CD4-positive, alpha-beta T cell treated with Interleukin-4 for 4 hours (primary cell): ENCODE data around the gene HNRNPUL2.
A peak's percentile ranks its signal among the peaks of the same experiment; 100 is the strongest.
"Not testable (repeated sequence)": the region's sequence is repeated elsewhere in the genome, so short reads cannot be mapped to it uniquely, and the experiment has no call there.

Experiments used
- DNase-seq: peaks from one replicate; pipeline ENCODE4 v3.0.0-alpha.2; 2020

Gene HNRNPUL2

DNA sequence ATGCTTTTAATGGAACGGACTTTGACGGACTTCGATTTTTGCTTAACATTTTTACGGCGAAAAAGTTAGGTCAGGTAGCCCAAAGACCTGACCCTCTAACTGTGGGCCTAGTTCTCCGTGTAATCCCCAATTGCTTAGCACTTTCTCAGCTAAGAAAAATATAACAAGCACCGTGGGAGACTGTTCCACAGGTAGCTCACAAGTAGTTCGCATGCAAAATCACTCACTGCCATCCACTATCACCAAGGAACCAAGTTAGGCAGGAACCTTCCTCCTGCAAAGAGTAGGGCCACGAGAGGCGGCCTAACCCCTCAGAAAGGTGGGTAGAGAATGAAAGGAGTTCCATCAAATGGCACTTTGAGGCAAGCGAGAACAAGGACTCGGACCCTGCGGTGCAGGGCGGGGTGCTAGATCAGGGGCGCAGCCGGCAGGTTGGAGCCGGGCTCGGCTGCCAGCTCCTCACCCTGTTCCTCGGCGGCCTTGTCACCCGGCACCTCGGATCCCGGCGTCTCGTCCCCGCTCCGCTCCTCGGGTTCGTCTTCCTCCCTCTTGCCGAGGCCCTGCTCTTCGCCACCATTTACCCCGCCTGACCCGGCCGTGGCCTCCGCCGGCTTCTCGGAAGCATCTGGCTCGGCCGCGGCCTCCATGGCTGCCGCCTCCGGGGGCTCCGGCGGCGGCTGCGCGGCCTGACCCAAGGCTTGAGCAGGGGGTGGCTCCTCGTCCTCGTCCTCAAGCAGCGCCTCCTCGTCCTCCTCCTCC, 922 bp downstream of the HNRNPUL2 start:
- DNase-seq: no peak

DNA sequence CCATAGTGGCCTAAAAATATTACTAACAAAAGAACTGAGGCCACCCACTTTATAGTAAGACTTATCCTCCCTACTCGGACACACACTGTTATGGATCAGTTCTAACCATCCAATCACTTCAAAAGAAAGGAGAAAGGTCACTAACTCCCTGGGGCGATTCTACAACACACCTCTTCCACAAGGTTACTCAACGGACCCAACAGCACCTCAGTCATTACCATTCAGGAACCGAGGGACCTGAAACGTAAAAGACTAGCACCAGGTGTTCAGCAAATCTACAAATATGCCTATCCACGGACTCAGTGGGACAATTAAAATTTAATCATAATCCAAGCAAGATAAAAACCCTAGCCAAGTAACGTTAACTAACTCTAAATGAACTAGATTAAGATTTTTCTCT, 1.6 kb downstream of the HNRNPUL2 start:
- no peak for DNase-seq

DNA sequence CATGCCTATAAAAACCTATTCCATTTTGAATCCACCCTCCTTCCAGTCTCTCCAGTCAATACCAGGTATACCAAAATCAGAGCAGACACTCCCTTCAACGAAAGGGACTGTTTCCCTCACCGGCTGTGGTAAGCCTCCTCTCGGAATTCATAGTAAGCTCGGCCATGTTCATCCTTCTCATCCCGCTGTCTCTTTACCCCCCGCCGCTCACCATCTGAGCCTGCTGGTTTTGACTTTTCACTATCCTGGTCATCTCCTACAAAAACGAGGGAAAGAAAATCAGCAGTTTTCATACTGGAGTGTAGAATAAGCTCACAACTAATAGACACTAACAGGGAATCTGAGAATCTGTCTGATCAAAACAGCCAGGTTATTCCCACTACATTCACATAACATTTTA, 3.1 kb downstream of the HNRNPUL2 start:
- DNase-seq: no peak

DNA sequence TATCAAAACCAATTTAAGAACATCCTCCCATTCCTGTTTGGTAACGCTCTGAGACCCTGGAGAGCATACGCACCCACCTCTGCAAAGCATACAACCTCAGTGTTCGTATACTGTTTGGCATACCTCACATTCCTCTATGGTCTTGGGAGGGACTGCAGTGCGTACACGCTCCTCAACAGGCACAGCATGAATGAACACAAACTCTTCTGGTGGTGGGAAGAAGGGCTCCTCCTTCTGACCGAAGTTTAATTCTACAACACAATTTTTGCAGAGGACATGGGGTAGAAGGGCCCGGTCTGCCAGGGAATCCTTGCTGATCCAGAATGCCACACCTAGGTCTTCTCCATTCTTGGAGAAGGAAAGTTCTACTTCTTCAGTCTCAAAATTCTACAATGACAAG, 5.3 kb downstream of the HNRNPUL2 start:
- no peak for DNase-seq

DNA sequence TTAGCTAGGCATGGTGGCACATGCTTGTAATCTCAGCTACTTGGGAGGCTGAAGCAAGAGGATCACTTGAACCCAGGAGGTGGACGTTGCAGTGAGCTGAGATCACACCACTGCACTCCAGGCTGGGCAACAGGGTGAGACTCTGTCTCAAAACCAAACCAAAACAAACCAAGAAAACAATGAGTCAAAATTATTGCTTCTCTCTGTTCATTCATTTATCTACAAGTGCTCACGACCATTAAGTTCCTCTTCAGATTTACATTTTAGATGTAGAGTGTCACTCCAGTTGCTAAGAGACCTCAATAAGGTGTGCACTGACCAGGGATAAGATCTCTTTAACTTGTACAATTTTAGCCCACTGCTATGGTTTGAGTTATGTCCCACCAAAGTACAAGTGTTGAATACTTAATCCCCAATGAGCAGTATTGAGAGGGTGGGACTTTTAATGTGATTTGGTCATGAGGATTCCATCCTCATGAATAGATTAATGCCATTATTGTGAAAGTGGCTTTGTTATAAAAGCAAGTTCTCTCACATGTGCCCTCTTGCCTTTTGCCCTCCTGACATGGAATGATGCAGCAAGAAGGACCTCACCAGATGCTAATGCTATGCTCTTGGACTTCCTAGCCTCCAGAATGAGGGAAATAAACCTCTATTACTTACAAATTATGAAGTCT, 7.8 kb downstream of the HNRNPUL2 start:
- no peak for DNase-seq

DNA sequence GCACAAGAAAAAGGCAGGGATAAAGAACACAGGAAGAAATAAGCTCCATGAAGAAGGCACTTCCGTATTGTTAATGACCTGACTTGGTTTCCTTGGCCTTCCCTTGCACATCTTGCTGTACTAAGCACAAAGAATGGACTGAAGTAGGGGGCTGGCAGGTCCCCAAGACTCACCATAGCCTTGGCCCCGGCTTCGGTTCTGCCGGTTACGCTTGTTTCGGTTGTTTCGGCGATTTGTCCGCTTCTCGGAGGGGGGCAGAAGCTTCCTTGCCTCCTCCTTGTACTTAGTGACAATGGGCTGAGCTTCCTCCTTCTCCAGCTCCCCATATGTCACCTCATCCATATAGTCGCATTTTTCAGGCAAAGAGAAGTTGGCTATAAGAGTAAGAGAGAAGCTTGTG, 10.4 kb downstream of the HNRNPUL2 start:
- DNase-seq: no peak

DNA sequence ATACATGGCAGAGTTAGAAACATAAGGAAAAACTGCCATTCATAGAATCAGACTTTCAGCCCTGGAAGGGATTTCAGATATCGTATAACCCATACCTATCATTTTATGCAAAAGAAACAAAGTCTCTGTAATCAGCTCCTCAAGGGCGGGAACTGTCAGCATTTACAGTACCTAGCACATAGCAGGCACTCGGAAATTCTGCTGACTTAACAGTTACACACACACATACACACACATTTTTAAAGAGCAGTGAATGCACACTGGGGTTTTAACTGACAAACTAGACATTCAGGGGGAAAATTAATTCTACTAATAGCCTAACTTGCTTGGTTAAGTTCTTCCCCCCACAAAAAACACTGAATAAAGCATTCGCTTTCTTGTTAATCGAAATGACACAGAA, 11.1 kb downstream of the HNRNPUL2 start:
- DNase-seq: no peak

DNA sequence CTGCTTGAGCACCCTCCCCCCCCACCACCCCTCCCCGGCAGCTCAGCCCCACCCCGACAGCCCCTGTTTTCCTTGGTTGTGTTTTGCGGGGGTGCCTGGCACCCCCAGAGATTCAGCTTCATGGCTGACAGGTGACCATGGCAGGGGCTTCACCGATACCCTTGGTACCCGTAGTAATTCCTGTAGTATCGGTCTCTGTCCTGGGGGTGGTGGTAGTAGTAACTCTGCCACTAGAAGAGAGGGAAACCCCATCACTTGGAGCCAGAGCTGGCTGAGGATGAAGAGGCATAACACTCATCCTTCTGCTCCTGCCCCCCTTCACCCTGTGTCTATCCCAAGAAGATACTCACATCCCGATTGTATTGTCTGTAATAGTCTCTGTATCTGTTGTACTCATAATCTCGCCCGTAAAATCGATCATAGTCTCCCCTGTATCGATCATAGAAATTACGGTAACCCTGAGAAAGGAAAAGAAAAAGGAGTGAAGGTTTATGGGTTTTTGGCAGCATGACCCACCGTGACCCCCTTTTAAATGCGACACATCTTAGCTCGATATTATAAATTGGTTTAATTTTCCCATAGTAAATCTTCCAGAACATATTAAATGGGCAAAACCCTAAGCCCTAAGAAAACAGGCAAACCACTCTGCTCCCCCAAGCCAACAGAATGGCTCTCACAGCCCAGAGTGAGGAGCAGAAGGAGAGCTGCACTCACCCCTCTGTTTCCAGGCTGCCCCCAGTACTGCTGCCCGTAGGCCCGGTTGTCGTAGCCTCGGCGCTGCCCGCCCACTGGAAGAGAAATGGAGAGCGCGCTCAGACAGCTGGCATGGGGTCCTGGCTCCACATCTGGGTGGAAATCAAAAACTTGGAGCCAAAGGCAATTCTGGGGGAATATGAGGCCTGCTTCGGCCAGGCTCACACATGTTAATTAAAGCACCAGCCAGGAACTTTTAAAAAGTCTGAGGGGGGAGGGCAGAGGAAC, 11.8 kb downstream of the HNRNPUL2 start:
- DNase-seq: no peak

DNA sequence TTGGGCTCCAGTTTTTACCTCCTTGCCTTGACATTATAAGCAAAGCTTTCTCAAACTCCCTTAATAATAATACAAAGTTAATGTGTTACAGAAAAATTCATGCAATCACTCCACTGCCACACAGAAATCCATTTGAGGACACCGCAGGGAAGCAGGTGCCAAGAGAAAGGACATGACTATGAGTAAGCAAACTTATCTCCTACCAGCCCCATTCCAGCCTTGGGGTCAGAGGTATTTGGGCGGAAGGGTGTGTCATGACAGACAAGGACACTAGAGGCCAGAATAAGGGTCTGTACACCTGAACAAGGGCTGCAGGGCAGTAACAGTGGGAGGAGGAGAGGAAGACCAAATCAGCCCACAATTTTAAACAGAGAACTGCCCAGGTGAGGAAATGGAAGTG, 13.9 kb downstream of the HNRNPUL2 start:
- no peak for DNase-seq

DNA sequence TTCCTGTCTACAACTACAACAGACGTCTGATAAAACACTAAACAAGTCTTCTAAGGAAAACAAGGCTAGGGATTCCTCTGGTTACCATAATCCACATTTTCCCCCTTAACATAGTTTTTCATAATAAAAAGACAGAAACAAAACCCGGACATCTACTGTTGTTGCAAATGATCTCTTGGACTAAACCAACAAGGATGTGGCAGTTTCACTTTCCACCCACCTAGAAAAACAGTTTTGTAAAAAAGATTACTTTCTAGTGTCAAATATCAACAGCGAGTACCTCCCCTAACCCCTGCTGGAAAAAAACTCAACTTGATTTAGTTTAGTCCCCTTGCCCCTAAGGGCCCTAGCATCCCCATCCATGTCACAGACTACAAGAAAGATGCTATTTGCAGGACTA, 14.4 kb downstream of the HNRNPUL2 start:
- peak; percentile 38 for DNase-seq

DNA sequence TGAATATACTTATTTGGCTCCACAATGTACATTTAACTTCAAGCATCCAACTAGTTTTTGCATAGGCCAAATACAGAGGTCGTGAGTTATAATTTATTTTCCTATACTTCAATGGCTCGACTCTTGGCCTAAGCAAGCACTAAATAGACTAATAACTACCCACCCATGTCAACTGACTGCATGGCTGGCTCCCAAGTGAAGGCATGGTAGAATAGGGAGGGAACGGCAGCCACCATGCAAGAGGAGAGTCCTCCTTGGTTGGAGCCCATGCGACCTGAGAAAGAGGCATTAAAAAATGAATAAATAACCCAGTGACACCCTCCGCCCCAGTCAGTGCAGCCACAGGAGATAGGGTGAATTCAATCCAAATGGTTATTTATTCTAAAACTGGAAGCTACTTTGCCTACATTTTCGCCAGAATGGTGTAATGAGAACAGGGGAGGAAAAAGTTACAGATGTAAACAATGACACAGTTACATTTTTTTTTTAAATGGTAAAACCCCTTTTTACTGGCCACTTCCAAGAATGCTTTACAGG, 14.9 kb downstream of the HNRNPUL2 start:
- DNase-seq: no peak

DNA sequence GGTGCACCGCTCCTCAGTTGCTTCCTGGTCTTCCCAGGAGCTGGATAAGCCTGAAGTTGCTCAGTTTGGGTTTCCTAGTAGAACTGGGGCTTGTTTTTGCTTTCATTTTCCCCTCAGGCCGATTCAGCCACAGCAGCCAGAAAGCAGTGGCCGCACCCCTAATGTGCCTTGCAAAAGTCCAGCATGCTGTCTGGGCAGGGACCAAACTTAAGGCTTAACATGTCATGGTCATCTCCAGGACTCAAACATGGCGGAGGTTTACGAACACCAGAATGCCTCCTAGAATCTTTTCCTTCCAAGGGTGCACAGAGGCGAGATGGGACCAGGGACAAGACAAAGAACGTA, 17.3 kb downstream of the HNRNPUL2 start:
- DNase-seq: no peak

DNA sequence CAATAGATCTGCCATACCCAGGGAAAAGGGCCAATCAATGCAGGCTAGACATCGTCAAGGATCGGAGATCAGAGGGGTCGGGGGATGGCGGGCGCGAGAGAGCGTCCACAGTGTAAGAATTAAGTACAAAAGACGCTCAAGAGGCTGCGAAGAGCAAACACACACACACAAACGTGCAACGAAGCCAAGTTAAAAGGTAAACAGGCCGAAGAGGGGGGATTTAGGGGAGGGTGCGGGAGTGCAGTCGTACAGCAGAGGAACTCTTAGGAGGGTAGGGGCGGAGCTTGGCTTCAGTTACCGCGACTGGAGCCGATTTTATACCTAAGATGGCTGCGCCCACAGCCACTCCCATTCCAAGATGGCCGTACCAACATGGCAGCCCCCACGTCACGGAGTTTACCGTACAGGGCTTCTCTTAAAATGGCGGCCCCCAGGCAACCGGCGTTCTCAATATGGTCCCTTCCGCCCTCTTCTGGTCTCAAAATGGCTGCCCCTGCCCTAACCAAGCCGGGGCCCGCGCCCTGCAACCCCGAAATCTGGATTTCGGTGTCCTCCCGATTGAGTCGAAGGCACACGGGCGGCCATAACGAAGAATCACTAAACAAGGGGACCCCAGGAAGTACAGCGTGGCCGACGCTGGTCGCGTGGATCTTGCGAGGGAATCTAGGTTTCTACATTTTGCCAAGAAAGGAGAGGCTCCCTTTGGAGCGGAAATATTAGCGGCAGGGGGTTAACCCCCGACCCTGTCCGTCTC, 17.8 kb downstream of the HNRNPUL2 start:
- peak; percentile 98 for DNase-seq

DNA sequence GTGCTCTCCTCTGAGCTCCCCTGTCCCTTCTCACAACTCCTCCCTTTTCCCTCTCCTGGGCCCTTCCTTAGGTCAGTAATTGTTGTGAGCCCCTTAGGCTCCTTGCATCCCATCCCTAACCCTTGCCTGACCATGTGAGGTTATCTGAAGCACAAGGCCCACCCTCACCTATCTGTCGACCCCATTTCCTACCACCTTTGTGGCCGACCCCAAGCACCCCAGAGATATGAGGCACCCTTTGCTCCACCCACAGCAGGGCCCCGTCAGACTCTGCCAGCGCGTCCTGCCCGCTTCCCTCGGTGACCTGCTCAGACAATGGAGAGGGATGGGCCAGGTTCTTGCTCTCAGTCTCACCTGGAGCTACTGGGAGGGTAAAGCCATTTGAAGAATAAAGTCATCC, 18.5 kb downstream of the HNRNPUL2 start:
- DNase-seq: peak; percentile 42

DNA sequence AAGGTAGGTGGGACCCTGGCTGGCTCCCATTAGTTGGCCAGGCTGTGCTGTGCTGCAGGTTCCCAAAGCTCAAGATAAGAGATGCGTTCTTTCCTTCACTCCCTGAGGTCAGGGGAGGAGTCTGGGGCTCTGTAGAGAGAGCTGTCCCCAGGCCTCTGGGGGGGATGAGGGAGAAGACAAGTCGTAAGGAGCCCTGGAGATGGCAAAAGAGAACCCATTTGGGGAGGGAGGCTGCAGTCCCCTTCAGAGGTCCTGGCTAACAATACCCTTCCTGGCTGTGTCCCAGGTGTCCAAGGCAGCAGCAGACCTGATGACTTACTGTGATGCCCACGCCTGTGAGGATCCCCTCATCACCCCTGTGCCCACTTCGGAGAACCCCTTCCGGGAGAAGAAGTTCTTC, 18.9 kb downstream of the HNRNPUL2 start:
- DNase-seq: no peak

DNA sequence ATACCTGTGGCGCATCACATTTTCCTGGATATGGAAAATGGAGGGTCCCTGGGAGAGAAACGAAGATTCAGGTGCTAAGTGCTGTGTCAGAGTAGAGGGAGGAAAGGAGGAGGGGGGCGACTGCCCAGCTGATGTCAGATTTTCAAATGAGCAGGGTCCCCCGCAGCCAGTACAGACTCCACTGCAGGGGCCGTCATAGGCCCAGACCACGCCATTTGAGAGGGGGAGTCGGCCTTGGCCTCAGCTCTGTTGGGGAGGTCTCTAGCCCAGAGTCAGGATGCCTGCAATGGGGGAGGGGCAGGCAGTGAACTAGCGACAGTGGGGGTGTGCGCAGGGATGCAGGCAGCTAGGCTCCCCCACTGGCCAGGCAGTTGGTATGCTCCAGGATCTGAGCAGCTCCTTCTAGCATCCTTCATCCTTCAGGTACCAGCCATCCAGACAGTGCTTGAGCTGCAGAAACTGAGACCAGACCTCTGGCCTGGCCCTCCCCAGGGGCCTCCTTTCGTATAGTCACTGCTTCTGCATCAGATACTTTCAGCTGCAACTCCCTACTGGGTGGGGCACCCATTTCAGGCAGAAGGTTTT, 19.9 kb downstream of the HNRNPUL2 start, which contains the start of the genes BSCL2 and GNG3:
Gene BSCL2, minus strand, starts transcription at position 148 of the 585 bp plus-strand sequence. CDS start 229 bp downstream, outside the sequence.
Gene GNG3, plus strand, starts transcription at position 400 of the 585 bp plus-strand sequence. CDS start 620 bp downstream, outside the sequence.
- DNase-seq: no peak

DNA sequence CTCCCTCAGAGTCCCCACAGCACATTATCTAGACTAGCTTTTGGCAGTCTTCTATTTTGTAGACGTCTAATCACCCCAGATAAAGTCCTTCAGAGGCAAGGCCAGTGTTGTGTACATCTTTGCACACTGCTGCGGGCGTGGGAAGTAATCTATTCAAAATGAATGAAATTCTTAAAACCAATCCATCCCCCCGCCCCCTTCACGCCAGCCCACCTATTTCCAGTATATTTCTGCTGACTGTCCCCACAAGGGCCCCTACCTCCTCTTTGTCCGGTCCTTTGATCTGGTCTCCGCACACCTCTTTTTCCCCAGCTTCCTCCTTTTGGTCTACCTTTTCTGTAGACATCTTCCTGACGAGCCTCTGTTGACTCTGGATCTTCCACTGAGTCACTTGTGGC, 20.4 kb downstream of the HNRNPUL2 start:
- DNase-seq: no peak

DNA sequence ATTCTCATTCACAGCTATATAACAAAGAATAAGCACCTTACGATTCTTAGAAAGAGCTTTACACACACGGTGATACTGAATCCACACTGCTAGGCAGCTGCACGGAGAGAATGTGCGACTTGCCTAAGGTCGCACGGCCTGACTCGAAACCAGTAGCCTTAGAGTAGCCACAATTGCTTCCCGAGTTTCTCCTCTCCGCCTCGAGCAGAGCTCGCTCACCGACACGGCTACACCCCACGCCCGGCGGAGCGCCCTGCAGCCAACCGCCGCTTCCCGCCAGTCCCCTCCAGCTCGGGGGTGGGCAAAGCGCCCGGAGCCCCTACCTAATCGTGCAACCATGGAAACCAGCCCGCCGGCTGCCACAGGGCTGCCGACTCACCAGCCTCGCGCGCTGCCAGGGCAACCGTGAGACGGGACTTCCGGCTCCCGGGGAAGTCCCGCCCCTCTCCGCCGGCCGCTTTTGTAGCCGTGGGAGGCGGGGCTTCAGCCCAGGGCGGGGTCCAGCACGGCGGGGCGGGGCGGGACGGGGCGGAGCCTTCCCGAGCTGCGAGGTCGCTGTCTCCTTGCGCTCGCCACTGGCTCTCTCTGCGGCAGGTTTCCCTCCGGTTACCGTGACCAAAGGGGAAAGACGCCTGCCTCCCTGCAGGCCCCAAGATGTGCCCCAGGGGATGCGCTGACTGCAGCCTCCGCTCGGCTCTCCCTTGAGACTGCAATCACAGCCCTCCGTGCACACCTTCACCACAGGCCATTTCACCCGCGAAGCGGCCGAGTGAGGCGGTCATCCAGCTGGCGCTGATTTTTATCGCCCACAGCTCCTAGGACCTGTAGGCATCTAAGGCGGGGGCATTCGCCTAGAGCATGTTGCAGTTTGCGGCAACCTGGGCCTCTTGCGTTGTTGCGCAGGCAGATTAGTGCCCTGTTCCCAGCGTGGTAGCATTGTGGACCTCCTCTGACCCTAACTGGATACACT, 21.1 kb downstream of the HNRNPUL2 start:
- peak; percentile 92 for DNase-seq

DNA sequence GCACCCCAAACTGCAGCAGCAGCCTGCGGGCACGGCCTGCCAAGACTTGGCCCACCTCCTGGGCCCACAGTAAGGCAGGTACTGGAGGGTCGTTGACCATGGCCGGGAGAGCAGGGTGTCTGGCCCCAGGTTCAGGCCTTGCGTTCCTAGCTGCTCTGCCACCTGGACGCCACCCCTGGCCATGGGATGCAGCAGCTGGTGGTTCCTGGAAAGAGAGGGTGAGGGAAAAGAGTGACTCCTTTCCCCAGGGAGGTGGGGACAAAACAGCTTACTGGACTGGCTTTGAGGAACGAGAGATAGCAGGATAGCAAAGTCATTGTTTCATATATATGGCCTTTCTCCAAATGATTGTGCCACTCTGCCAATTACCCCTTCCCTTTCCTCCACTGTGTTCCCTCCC, 21.8 kb downstream of the HNRNPUL2 start:
- no peak for DNase-seq

DNA sequence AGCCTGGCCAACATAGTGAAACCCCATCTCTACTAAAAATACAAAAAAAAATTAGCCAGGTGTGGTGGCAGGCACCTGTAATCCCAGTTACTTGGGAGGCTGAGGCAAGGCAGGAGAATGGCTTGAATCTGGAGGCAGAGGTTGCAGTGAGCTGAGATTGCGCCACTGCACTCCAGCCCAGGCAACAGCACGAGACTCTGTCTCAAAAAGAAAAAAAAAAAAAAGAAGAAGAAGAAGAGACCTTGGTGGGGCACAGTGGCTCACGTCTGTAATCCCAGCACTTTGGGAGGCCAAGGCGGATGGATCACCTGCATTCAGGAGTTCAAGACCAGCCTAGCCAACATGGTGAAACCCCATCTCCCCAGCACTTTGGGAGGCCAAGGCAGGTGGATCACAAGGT, 23.3 kb downstream of the HNRNPUL2 start:
- not testable (repeated sequence) for DNase-seq

DNA sequence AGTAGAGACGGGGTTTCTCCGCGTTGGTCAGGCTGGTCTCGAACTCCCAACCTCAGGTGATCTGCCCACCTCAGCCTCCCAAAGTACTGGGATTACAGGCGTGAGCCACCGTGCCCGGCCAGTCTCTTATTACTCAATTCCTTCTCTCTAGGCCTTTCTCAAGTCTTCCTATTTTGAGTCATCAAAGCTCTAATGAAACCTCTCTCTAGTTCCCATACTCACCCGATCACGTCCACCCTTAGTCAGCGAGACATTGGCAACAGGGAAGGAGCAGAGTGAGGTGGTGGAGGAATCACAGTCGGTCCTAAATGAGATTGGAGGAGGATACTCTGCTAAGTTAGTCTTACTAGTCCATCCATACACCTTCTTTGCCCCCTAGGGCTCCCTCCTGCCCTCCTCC, 25.0 kb downstream of the HNRNPUL2 start:
- DNase-seq: no peak
